Trophoblast cell (in vitro differentiated cells and primary cell): Measurements from ENCODE around the gene SMTNL2.
A peak's percentile ranks its signal among the peaks of the same experiment; 100 is the strongest.

Experiments used
- DNase-seq, 2 donors: peaks; one replicate each; pipeline ENCODE4 v3.0.0-alpha.2; 2016
- H2AFZ ChIP-seq: 2 replicates; pipeline ENCODE4 v1.6.1; 2013; ENCODE audit warnings: low read length, moderate library complexity, mild to moderate bottlenecking; ENCODE audit not compliant: insufficient read depth, poor library complexity
- H2AK5ac ChIP-seq: 2 replicates; pipeline ENCODE4 v1.6.1; 2013; ENCODE audit warnings: mild to moderate bottlenecking, low read length
- H2BK120ac ChIP-seq: 2 replicates; pipeline ENCODE4 v1.6.1; 2013; ENCODE audit warnings: low read length, mild to moderate bottlenecking, moderate library complexity; ENCODE audit not compliant: insufficient read depth, poor library complexity
- H2BK12ac ChIP-seq: 2 replicates; pipeline ENCODE4 v1.6.1; 2013; ENCODE audit warnings: mild to moderate bottlenecking, low read length, moderate library complexity
- H2BK5ac ChIP-seq: 2 replicates; pipeline ENCODE4 v1.6.1; 2013; ENCODE audit warnings: low read length, low read depth, moderate library complexity, mild to moderate bottlenecking; ENCODE audit not compliant: poor library complexity
- H3K14ac ChIP-seq: 2 replicates; pipeline ENCODE4 v1.6.1; 2013; ENCODE audit warnings: mild to moderate bottlenecking, low read length
- H3K18ac ChIP-seq: 2 replicates; pipeline ENCODE4 v1.6.1; 2013; ENCODE audit warnings: mild to moderate bottlenecking, low read length
- H3K23ac ChIP-seq: 2 replicates; pipeline ENCODE4 v1.6.1; 2013; ENCODE audit warnings: low read length
- H3K27ac ChIP-seq: 2 replicates; pipeline ENCODE4 v1.5.1; 2013; ENCODE audit warnings: low read depth, mild to moderate bottlenecking, inconsistent platforms, low read length, moderate library complexity
- H3K27me3 ChIP-seq: 2 replicates; pipeline ENCODE4 v1.6.1; 2013; ENCODE audit warnings: inconsistent platforms, mild to moderate bottlenecking, low read length, moderate library complexity; ENCODE audit not compliant: insufficient read depth
- H3K36me3 ChIP-seq, 2 experiments: 1 replicate in 1 of 2; 2 replicates in 1 of 2; pipeline ENCODE4 v1.6.1; 2013; ENCODE audit warnings: low read length in 2 of 2, mild to moderate bottlenecking in 2 of 2, moderate library complexity in 1 of 2; ENCODE audit not compliant: insufficient read depth in 2 of 2, control insufficient read depth in 1 of 2
- H3K4ac ChIP-seq: 2 replicates; pipeline ENCODE4 v1.6.1; 2013; ENCODE audit warnings: low read depth, mild to moderate bottlenecking, low read length, moderate library complexity
- H3K4me1 ChIP-seq, 2 experiments: 1 replicate in 1 of 2; 2 replicates in 1 of 2; pipeline ENCODE4 v1.6.1; 2013; ENCODE audit warnings: low read length in 2 of 2, mild to moderate bottlenecking in 2 of 2, moderate library complexity in 1 of 2; ENCODE audit not compliant: insufficient read depth in 2 of 2, control insufficient read depth in 1 of 2
- H3K4me2 ChIP-seq: 2 replicates; pipeline ENCODE4 v1.6.1; 2013; ENCODE audit warnings: inconsistent platforms, mild to moderate bottlenecking, low read length, moderate library complexity
- H3K4me3 ChIP-seq: 2 replicates; pipeline ENCODE4 v1.5.1; 2013; ENCODE audit warnings: mild to moderate bottlenecking, low read depth, low read length, inconsistent platforms
- H3K79me1 ChIP-seq: one replicate; pipeline ENCODE4 v1.6.1; 2013; ENCODE audit warnings: low read length
- H3K79me2 ChIP-seq: 2 replicates; pipeline ENCODE4 v1.6.1; 2013; ENCODE audit warnings: low read length, mild to moderate bottlenecking; ENCODE audit not compliant: control insufficient read depth, insufficient read depth, poor library complexity
- H3K9ac ChIP-seq: 2 replicates; pipeline ENCODE4 v1.6.1; 2013; ENCODE audit warnings: mild to moderate bottlenecking, low read length
- H3K9me3 ChIP-seq: 2 replicates; pipeline ENCODE4 v1.6.1; 2013; ENCODE audit warnings: low read depth, mild to moderate bottlenecking, control low read depth, inconsistent platforms, low read length; ENCODE audit not compliant: insufficient read depth
- H4K12ac ChIP-seq: 2 replicates; pipeline ENCODE4 v1.6.1; 2013; ENCODE audit warnings: low read depth, mild to moderate bottlenecking, low read length, moderate library complexity
- H4K8ac ChIP-seq: 2 replicates; pipeline ENCODE4 v1.6.1; 2013; ENCODE audit warnings: low read depth, mild to moderate bottlenecking, low read length, moderate library complexity
- H4K91ac ChIP-seq: one replicate; pipeline ENCODE4 v1.6.1; 2013; ENCODE audit warnings: low read depth, mild to moderate bottlenecking, low read length, moderate library complexity
- WGBS: extraction: QIAGEN DNeasy Blood & Tissue Kit; methylation state at CpG from one replicate; pipeline ENCODE4 v1.1.7; 2013; ENCODE audit warnings: missing lambda C conversion rate; ENCODE audit not compliant: insufficient read length, insufficient coverage; ENCODE audit errors: extremely low coverage; 5-methylcytosine and 5-hydroxymethylcytosine counted together

SMTNL2 gene

GRCh38 chr17:4626734-4627256 lies 42.5 kb downstream of the SMTNL2 start:
- Histone ChIP-seq H2AK5ac (peak overlapping the region; percentile 91), H3K14ac (no peak overlapping the region), H2BK5ac (no peak overlapping the region), H3K79me1 (peaks cover 6% of the 10 kb centered on the region), H4K8ac (no peak overlapping the region), H3K4me3 (no peak overlapping the region), H3K23ac (no peak overlapping the region), H2BK12ac (peak overlapping the region; percentile 17), H3K4me1 (peaks cover 4% of the 10 kb centered on the region in 2 experiments), H3K4me2 (no peak overlapping the region), H3K18ac (no peak overlapping the region), H4K91ac (no peak overlapping the region), H4K12ac (no peak overlapping the region), H3K79me2 (no peaks in the 10 kb centered on the region), H2BK120ac (no peak overlapping the region), H3K27me3 (no peaks in the 10 kb centered on the region), H2AFZ (no peak overlapping the region), H3K4ac (no peak overlapping the region), H3K9me3 (peaks cover 3% of the 10 kb centered on the region), H3K36me3 (no peaks in the 10 kb centered on the region), H3K9ac (no peak overlapping the region), H3K27ac (no peak overlapping the region)
- no peak for DNase-seq
- 100% methylated on average over 1 of the region's 4 CpGs for WGBS

GRCh38 chr17:4631431-4631830 lies 47.1 kb downstream of the SMTNL2 start:
- Histone ChIP-seq H2AK5ac (no peak overlapping the region), H3K36me3 (no peaks in the 10 kb centered on the region), H4K12ac (no peak overlapping the region), H2BK12ac (no peak overlapping the region), H2BK120ac (no peak overlapping the region), H2BK5ac (no peak overlapping the region), H3K4me1 (no peaks in the 10 kb centered on the region), H3K27me3 (no peaks in the 10 kb centered on the region), H3K18ac (no peak overlapping the region), H3K79me1 (no peaks in the 10 kb centered on the region), H3K23ac (no peak overlapping the region), H3K27ac (no peak overlapping the region), H3K4me2 (no peak overlapping the region), H3K9ac (no peak overlapping the region), H3K9me3 (peaks cover under 1% of the 10 kb centered on the region), H3K14ac (no peak overlapping the region), H3K4me3 (no peak overlapping the region), H4K8ac (no peak overlapping the region), H3K4ac (no peak overlapping the region), H3K79me2 (no peaks in the 10 kb centered on the region), H2AFZ (no peak overlapping the region), H4K91ac (no peak overlapping the region)
- WGBS, result no CpG with 5 or more reads among the region's 8 CpGs
- DNase-seq, result no peak

GRCh38 chr17:4631836-4632580 lies 47.7 kb downstream of the SMTNL2 start:
- Histone ChIP-seq H4K12ac (no peak overlapping the region), H3K23ac (no peak overlapping the region), H3K4me3 (no peak overlapping the region), H4K8ac (no peak overlapping the region), H2BK120ac (no peak overlapping the region), H3K4ac (no peak overlapping the region), H3K4me1 (no peaks in the 10 kb centered on the region), H3K9ac (no peak overlapping the region), H2BK5ac (no peak overlapping the region), H3K79me1 (no peaks in the 10 kb centered on the region), H3K27ac (no peak overlapping the region), H3K4me2 (no peak overlapping the region), H4K91ac (no peak overlapping the region), H3K18ac (no peak overlapping the region), H3K79me2 (no peaks in the 10 kb centered on the region), H3K27me3 (no peaks in the 10 kb centered on the region), H3K9me3 (peaks cover 3% of the 10 kb centered on the region), H2BK12ac (no peak overlapping the region), H3K36me3 (no peaks in the 10 kb centered on the region), H2AK5ac (no peak overlapping the region), H2AFZ (no peak overlapping the region), H3K14ac (no peak overlapping the region)
- no peak for DNase-seq
- no CpG with 5 or more reads among the region's 21 CpGs for WGBS

- H3K14ac ChIP-seq, result no peak overlapping the region
- H3K4me2 ChIP-seq, result no peak overlapping the region
- H2AK5ac ChIP-seq, result no peak overlapping the region
- no peak overlapping the region for H3K4ac ChIP-seq
- DNase-seq, result no peak
- H3K9me3 ChIP-seq, result peaks cover 3% of the 10 kb centered on the region
- H3K27me3 ChIP-seq, result peaks cover 3% of the 10 kb centered on the region
- H2AFZ ChIP-seq, result no peak overlapping the region
- no peak overlapping the region for H2BK120ac ChIP-seq
- H2BK5ac ChIP-seq, result no peak overlapping the region
- no peaks in the 10 kb centered on the region for H3K79me2 ChIP-seq
- no peak overlapping the region for H4K91ac ChIP-seq
- H3K9ac ChIP-seq, result no peak overlapping the region
- H4K8ac ChIP-seq, result no peak overlapping the region
- H3K27ac ChIP-seq, result no peak overlapping the region
- no peaks in the 10 kb centered on the region for H3K36me3 ChIP-seq
- no peaks in the 10 kb centered on the region for H3K79me1 ChIP-seq
- no peak overlapping the region for H4K12ac ChIP-seq
- no peak overlapping the region for H2BK12ac ChIP-seq
- H3K4me1 ChIP-seq, result no peaks in the 10 kb centered on the region
- H3K4me3 ChIP-seq, result no peak overlapping the region
- no peak overlapping the region for H3K23ac ChIP-seq
- H3K18ac ChIP-seq, result no peak overlapping the region
- no CpG with 5 or more reads among the region's 7 CpGs for WGBS
These were observed 48.2 kb downstream of the SMTNL2 start for GRCh38 chr17:4632581-4632920.
